ENCODE measurements around the gene KREMEN1. TPM values are rescaled to one million over a fixed set of nuclear protein-coding genes. Genes with fewer than 3 reads are reported as not detected.

The KREMEN1 gene
- total RNA-seq, 2 donors from 2014 or later: 39.7 to 44.7 TPM

- no peak for DNase-seq (ENCODE audit: low spot score)
- no peak for TF ChIP-seq CTCF (IDR thresholded peaks at IDR 0.05)
- H3K36me3 ChIP-seq: no peaks in the 10 kb centered on the region
- H3K9me3 ChIP-seq: no peaks in the 10 kb centered on the region
- no peak overlapping the region for H3K27ac ChIP-seq
- H3K27me3 ChIP-seq: no peaks in the 10 kb centered on the region
- H3K4me1 ChIP-seq: peaks cover 0 to 26% of the 10 kb centered on the region in 2 donors
- H3K4me3 ChIP-seq: no peak overlapping the region
Observed at GRCh38 chr22:29203488-29204454, 130.9 kb downstream of the KREMEN1 start.

- H3K4me1 ChIP-seq: peaks cover 0 to 26% of the 10 kb centered on the region in 2 donors
- no peak for TF ChIP-seq CTCF (IDR thresholded peaks at IDR 0.05)
- no peaks in the 10 kb centered on the region for H3K36me3 ChIP-seq
- H3K9me3 ChIP-seq: no peaks in the 10 kb centered on the region
- no peak for DNase-seq (ENCODE audit: low spot score)
- H3K4me3 ChIP-seq: no peak overlapping the region
- H3K27ac ChIP-seq: no peak overlapping the region
- H3K27me3 ChIP-seq: no peaks in the 10 kb centered on the region
Observed at GRCh38 chr22:29204455-29205183, 131.8 kb downstream of the KREMEN1 start.

GRCh38 chr22:29205252-29205593 lies 132.4 kb downstream of the KREMEN1 start:
- H3K4me3 ChIP-seq: peak overlapping the region in 1 of 2 donors; percentile 57
- no peaks in the 10 kb centered on the region for H3K9me3 ChIP-seq
- H3K4me1 ChIP-seq: peaks cover 0 to 26% of the 10 kb centered on the region in 2 donors
- H3K27me3 ChIP-seq: no peaks in the 10 kb centered on the region
- no peaks in the 10 kb centered on the region for H3K36me3 ChIP-seq
- DNase-seq (ENCODE audit: low spot score): no peak
- TF ChIP-seq CTCF (IDR thresholded peaks at IDR 0.05): no peak
- H3K27ac ChIP-seq: no peak overlapping the region

DNA sequence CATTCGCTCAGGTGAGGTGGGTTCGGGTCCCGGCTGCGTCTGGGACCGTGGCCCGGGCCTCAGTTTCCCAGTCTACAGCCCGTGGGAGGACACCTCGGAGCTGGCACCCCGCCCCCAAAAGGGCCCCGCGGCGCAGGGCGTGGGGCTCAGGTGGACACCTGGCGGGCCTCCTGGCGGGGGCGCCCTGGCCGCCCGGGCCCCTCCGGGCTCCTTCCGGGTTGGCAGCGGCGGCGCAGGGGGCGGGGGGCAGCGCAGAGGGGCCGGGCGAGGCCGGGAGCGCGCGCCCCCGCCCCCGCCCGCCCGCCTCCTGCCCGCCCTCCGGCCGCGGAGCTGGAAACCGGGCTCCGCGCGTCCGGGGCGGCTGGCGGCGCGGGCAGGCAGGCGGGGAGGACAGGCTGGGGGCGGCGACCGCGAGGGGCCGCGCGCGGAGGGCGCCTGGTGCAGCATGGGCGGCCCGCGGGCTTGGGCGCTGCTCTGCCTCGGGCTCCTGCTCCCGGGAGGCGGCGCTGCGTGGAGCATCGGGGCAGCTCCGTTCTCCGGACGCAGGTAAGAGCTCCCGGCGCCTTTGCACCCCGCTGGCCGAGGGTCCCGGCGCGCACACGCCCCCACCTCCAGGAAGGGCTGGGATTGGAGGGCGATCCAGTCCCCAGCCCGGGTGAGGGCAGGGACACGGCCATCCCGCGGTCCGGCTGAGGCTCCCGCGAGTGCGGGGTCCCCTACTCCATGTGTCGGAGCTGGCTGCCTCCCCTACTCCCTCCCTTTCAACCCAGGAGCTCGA lies 132.9 kb downstream of the KREMEN1 start, which contains the start of gene EMID1:
Gene EMID1, plus strand, starts transcription at position 303 of the 778 bp plus-strand sequence. Its CDS starts 143 bp downstream, at position 446.
- no peak for TF ChIP-seq CTCF (IDR thresholded peaks at IDR 0.05)
- Histone ChIP-seq H3K36me3 (no peaks in the 10 kb centered on the region), H3K4me3 (peak within 1 kb of the TSS; percentile 37 to 57), H3K9me3 (no peaks in the 10 kb centered on the region), H3K27ac (peak within 1 kb of the TSS in 1 of 2 donors; percentile 35), H3K4me1 (peaks cover 0 to 26% of the 10 kb centered on the region in 2 donors), H3K27me3 (no peaks in the 10 kb centered on the region)
- DNase-seq (ENCODE audit: low spot score): no peak

Data from right atrium auricular region (tissue), 2 donors.